Smooth muscle cell (in vitro differentiated cells): ENCODE measurements around the gene ZNF618. TPM values are rescaled to one million over a fixed set of nuclear protein-coding genes. Genes with fewer than 3 reads are reported as not detected.

Experiments
- DNase-seq: peaks from one replicate; lab custom pipeline; 2025; ENCODE audit not compliant: unreplicated experiment; lab: John Stamatoyannopoulos, UW
- H2AFZ ChIP-seq: fragments of 200-600 bp; sonication (generic); 2 replicates; pipeline ENCODE4 v1.6.0; 2016; ENCODE audit warnings: antibody characterized with exemption, low read depth, mild to moderate bottlenecking
- H3F3A ChIP-seq: fragments of 200-600 bp; sonication (generic); 2 replicates; pipeline ENCODE4 v1.6.0; 2017; ENCODE audit warnings: antibody characterized with exemption, low read depth
- H3K27ac ChIP-seq: fragments of 200-600 bp; sonication (generic); 2 replicates; pipeline ENCODE4 v1.5.1; 2016; ENCODE audit warnings: low read depth, mild to moderate bottlenecking
- H3K27me3 ChIP-seq: fragments of 200-600 bp; sonication (generic); 2 replicates; pipeline ENCODE4 v1.6.1; 2016; ENCODE audit warnings: low read depth, mild to moderate bottlenecking
- H3K36me3 ChIP-seq: fragments of 200-600 bp; sonication (generic); 2 replicates; pipeline ENCODE4 v1.5.1; 2016; ENCODE audit warnings: low read depth
- H3K4me1 ChIP-seq: fragments of 200-600 bp; sonication (generic); 2 replicates; pipeline ENCODE4 v1.5.1; 2016; ENCODE audit warnings: low read depth
- H3K4me2 ChIP-seq: fragments of 200-600 bp; sonication (generic); 2 replicates; pipeline ENCODE4 v1.6.0; 2016; ENCODE audit warnings: mild to moderate bottlenecking
- H3K4me3 ChIP-seq: fragments of 200-600 bp; sonication (generic); 2 replicates; pipeline ENCODE4 v1.5.1; 2016; ENCODE audit warnings: mild to moderate bottlenecking
- H3K79me2 ChIP-seq: fragments of 200-600 bp; sonication (generic); 2 replicates; pipeline ENCODE4 v1.6.0; 2016; ENCODE audit warnings: low read depth, mild to moderate bottlenecking
- H3K9ac ChIP-seq: fragments of 200-600 bp; sonication (generic); 2 replicates; pipeline ENCODE4 v1.6.0; 2016; ENCODE audit warnings: low read depth
- H3K9me3 ChIP-seq: fragments of 200-600 bp; sonication (generic); replicated peaks from 2 replicates; pipeline ENCODE4 v1.5.1; 2016; ENCODE audit warnings: low read depth
- H4K20me1 ChIP-seq: fragments of 200-600 bp; sonication (generic); 2 replicates; pipeline ENCODE4 v1.6.0; 2016; ENCODE audit warnings: low read depth
- WGBS: methylation state at CpG from one replicate; pipeline ENCODE4 v1.1.7; 2016; ENCODE audit warnings: low lambda C conversion rate; 5-methylcytosine and 5-hydroxymethylcytosine counted together
- polyA plus RNA-seq: library from polyadenylated mRNA; unstranded; fragments of >200 nt; fragmentation: Nextera tagmentation; extraction: Ambion mirVana; gene quantifications from 2 replicates; pipeline ENCODE4 v1.2.1, GENCODE V29; 2016
- total RNA-seq: library from RNA; depleted of rRNA; stranded (reverse); fragments of >200 nt; gene quantifications from 2 replicates; pipeline ENCODE4 v1.2.3, GENCODE V29; 2014
- TF ChIP-seq, protein P1 (sequence below): fragments of 200-600 bp; sonication (generic); IDR thresholded peaks from 2 replicates; pipeline ENCODE4 v1.5.1; 2017; ENCODE audit warnings: borderline replicate concordance, mild to moderate bottlenecking, antibody characterized with exemption; ENCODE audit not compliant: insufficient read depth, poor library complexity, severe bottlenecking

Gene ZNF618
- total and polyA plus RNA-seq, 2 experiments from 2014 or later, result 9.9 to 19.5 TPM

DNA sequence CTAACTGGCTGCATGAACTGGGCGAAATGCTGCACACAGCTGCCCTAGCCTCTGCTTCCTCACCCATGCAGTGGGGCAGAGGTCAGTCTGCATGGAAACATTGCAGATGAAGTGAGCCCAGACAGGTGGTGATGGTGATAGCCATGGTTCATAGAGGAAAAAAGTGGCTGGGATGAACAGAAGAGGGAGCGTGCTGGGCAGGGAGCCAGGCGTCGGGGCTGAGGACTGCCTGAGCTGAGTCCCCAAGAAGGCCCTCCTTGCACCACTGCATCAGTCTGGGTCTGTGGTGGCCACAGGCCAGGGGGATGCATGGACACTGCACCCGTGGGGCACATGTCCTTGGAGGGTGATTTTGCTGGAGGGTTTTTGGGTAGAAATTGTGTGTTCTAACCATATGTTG is 121.5 kb downstream of the ZNF618 start:
- H3K27me3 ChIP-seq, result no peaks in the 10 kb centered on the region
- DNase-seq, result no peak
- H3F3A ChIP-seq, result peaks cover 1% of the 10 kb centered on the region
- TF ChIP-seq, protein P1, sequence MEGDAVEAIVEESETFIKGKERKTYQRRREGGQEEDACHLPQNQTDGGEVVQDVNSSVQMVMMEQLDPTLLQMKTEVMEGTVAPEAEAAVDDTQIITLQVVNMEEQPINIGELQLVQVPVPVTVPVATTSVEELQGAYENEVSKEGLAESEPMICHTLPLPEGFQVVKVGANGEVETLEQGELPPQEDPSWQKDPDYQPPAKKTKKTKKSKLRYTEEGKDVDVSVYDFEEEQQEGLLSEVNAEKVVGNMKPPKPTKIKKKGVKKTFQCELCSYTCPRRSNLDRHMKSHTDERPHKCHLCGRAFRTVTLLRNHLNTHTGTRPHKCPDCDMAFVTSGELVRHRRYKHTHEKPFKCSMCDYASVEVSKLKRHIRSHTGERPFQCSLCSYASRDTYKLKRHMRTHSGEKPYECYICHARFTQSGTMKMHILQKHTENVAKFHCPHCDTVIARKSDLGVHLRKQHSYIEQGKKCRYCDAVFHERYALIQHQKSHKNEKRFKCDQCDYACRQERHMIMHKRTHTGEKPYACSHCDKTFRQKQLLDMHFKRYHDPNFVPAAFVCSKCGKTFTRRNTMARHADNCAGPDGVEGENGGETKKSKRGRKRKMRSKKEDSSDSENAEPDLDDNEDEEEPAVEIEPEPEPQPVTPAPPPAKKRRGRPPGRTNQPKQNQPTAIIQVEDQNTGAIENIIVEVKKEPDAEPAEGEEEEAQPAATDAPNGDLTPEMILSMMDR, result no peak
- no peaks in the 10 kb centered on the region for H3K79me2 ChIP-seq
- H3K4me2 ChIP-seq, result no peak overlapping the region
- H3K36me3 ChIP-seq, result no peaks in the 10 kb centered on the region
- H3K4me3 ChIP-seq, result no peak overlapping the region
- peaks cover 49% of the 10 kb centered on the region for H4K20me1 ChIP-seq
- H3K4me1 ChIP-seq, result no peaks in the 10 kb centered on the region
- WGBS, result 95% methylated on average over 5 of the region's 5 CpGs
- no peak overlapping the region for H3K27ac ChIP-seq
- H3K9ac ChIP-seq, result no peak overlapping the region
- H2AFZ ChIP-seq, result no peak overlapping the region
- no peaks in the 10 kb centered on the region for H3K9me3 ChIP-seq

DNA sequence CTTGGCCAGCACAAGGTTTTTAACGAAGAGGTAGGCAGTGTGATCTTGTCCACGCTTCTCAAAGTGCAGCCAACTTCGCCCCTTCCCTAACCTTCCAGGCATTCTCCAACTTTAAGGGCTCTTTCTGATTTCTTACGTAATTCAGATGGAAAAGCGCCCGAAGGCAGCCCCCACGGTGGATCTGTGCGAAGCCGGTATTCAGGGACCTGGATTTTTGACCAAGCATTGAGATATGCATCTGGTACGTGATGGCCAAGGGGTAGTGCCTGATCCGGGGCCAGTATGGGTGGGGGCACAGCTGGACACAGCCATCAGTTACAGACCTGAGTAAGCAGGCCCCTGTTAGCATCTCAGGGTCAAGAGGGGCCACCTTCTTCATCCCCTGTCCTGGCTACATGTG is 122.0 kb downstream of the ZNF618 start:
- no peaks in the 10 kb centered on the region for H3K79me2 ChIP-seq
- H2AFZ ChIP-seq, result no peak overlapping the region
- no peak overlapping the region for H3K4me2 ChIP-seq
- TF ChIP-seq, protein P1, result no peak
- peaks cover 45% of the 10 kb centered on the region for H4K20me1 ChIP-seq
- no peak overlapping the region for H3K4me3 ChIP-seq
- H3K27ac ChIP-seq, result no peak overlapping the region
- peaks cover 2% of the 10 kb centered on the region for H3K4me1 ChIP-seq
- DNase-seq, result no peak
- 90% methylated on average over 11 of the region's 11 CpGs for WGBS
- H3K36me3 ChIP-seq, result no peaks in the 10 kb centered on the region
- H3K9ac ChIP-seq, result no peak overlapping the region
- H3K9me3 ChIP-seq, result no peaks in the 10 kb centered on the region
- peaks cover 6% of the 10 kb centered on the region for H3F3A ChIP-seq
- H3K27me3 ChIP-seq, result no peaks in the 10 kb centered on the region

DNA sequence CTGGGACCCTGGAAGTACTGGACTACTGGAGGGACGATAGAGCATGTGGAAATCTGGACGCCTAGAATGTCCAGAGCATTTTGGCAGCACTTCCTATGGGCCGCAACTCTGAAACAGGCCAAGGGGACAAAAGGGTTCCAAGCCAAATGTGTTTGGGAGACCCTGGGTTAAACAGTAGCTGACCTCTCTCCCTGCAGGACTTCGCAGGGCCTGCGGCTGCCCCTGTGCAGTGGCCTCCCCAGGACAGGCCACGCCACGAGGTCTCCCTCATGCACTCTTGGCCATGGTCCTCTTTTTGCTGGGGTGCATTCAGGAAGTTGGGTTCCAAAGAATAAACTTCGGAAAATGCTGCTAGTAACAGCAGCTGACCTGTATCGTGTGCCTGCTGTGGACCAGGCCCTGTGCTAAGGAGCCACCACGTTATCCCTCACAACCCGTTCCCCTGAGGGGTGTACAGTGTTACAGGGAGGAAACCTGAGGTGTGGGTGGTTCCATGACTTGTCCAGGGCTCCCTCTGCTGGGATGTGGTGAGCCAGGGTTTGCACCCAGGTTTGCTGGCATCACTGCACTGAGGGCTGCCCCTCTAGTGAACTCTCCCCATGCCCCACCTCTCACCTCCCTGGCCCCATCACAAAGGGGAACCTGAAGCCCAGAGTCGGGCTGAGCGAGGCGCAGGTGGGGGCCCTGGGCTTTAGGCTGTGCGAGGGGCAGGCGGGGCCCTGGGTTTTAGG is 122.6 kb downstream of the ZNF618 start:
- H3K9me3 ChIP-seq, result no peaks in the 10 kb centered on the region
- no peak overlapping the region for H3K27ac ChIP-seq
- no peak overlapping the region for H3K9ac ChIP-seq
- peaks cover 6% of the 10 kb centered on the region for H3F3A ChIP-seq
- no peaks in the 10 kb centered on the region for H3K79me2 ChIP-seq
- H3K27me3 ChIP-seq, result no peaks in the 10 kb centered on the region
- DNase-seq, result no peak
- H3K4me1 ChIP-seq, result peaks cover 4% of the 10 kb centered on the region
- no peak overlapping the region for H3K4me3 ChIP-seq
- no peak overlapping the region for H2AFZ ChIP-seq
- H3K4me2 ChIP-seq, result no peak overlapping the region
- peaks cover 40% of the 10 kb centered on the region for H4K20me1 ChIP-seq
- 94% methylated on average over 16 of the region's 16 CpGs for WGBS
- TF ChIP-seq, protein P1, result no peak
- no peaks in the 10 kb centered on the region for H3K36me3 ChIP-seq
